PC-3 (cell line): ENCODE measurements around the gene PRKCQ. TPM values are rescaled to one million over a fixed set of nuclear protein-coding genes. Genes with fewer than 3 reads are reported as not detected.

Source experiments
- ATAC-seq: fragments of 200-7000 bp; cut with Tn5 transposase; 2 replicates; pipeline ENCODE4 v1.9.1; 2020; ENCODE audit warnings: mild to moderate bottlenecking, moderate library complexity
- BruUV-seq: library from RNA; stranded (reverse); fragments of 400-500 nt; replicated peaks from 2 replicates; lab custom pipeline; 2021; lab: Mats Ljungman, UMichigan
- CTCF ChIA-PET: fragments of 300-600 bp; sonication (Branson Sonifier 250); formaldehyde crosslinking; loops from one replicate; lab custom pipeline; 2022; ENCODE audit warnings: antibody characterized with exemption; lab: Charles Lee
- POLR2A ChIA-PET: fragments of 300-600 bp; sonication (Branson Sonifier 250); formaldehyde crosslinking; loops from one replicate; lab custom pipeline; 2022; ENCODE audit warnings: antibody characterized with exemption; ENCODE audit not compliant: unreplicated experiment; lab: Charles Lee
- DNase-seq: peaks from one replicate; pipeline ENCODE4 v3.0.0-alpha.2; 2015
- H2AFZ ChIP-seq: fragments of 300-600 bp; sonication (generic); 2 replicates; pipeline ENCODE4 v1.6.0; 2016; ENCODE audit warnings: antibody characterized with exemption, low read length
- H3F3A ChIP-seq: fragments of 300-600 bp; sonication (generic); one replicate; pipeline ENCODE4 v1.6.0; 2017; ENCODE audit warnings: antibody characterized with exemption, low read length, control low read depth, mild to moderate bottlenecking; ENCODE audit not compliant: unreplicated experiment
- H3K27ac ChIP-seq: fragments of 300-600 bp; sonication (generic); 2 replicates; pipeline ENCODE4 v1.5.1; 2016; ENCODE audit warnings: mild to moderate bottlenecking, low read length
- H3K27me3 ChIP-seq: fragments of 300-600 bp; sonication (generic); 2 replicates; pipeline ENCODE4 v1.6.1; 2016; ENCODE audit warnings: low read length, mixed read lengths
- H3K36me3 ChIP-seq: fragments of 300-600 bp; sonication (generic); 2 replicates; pipeline ENCODE4 v1.6.1; 2016; ENCODE audit warnings: low read depth, mixed run types, low read length, mixed read lengths
- H3K4me1 ChIP-seq: fragments of 300-600 bp; sonication (generic); 2 replicates; pipeline ENCODE4 v1.5.1; 2016; ENCODE audit warnings: low read length; ENCODE audit not compliant: insufficient read depth
- H3K4me2 ChIP-seq: fragments of 300-600 bp; sonication (generic); 2 replicates; pipeline ENCODE4 v1.6.0; 2016; ENCODE audit warnings: low read length
- H3K4me3 ChIP-seq: fragments of 300-600 bp; sonication (generic); 2 replicates; pipeline ENCODE4 v1.5.1; 2016; ENCODE audit warnings: mild to moderate bottlenecking, low read length, mixed read lengths
- H3K79me2 ChIP-seq: fragments of 300-600 bp; sonication (generic); 2 replicates; pipeline ENCODE4 v1.6.1; 2017; ENCODE audit warnings: low read length, mixed read lengths
- H3K9ac ChIP-seq: fragments of 300-600 bp; sonication (generic); 2 replicates; pipeline ENCODE4 v1.6.0; 2016; ENCODE audit warnings: mild to moderate bottlenecking, low read length
- H3K9me2 ChIP-seq: fragments of 300-600 bp; sonication (generic); replicated peaks from 2 replicates; pipeline ENCODE4 v1.6.1; 2016; ENCODE audit warnings: mixed run types, low read length, mixed read lengths
- H3K9me3 ChIP-seq: fragments of 300-600 bp; sonication (generic); 2 replicates; pipeline ENCODE4 v1.6.1; 2016; ENCODE audit warnings: low read length, mixed read lengths
- H4K20me1 ChIP-seq: fragments of 300-600 bp; sonication (generic); 2 replicates; pipeline ENCODE4 v1.6.1; 2016; ENCODE audit warnings: low read length, mixed read lengths
- EZH2 ChIP-seq: fragments of 300-600 bp; sonication (generic); IDR thresholded peaks from one replicate; pipeline ENCODE4 v1.6.1; 2017; ENCODE audit warnings: antibody characterized with exemption, mild to moderate bottlenecking, low read length; ENCODE audit not compliant: unreplicated experiment
- EZH2phosphoT487 ChIP-seq: fragments of 300-600 bp; sonication (generic); IDR thresholded peaks from 2 replicates; pipeline ENCODE4 v1.6.1; 2018; ENCODE audit warnings: mild to moderate bottlenecking, antibody characterized with exemption, low read length, borderline replicate concordance
- intact Hi-C: fragments of 100-400 bp; cut with micrococcal nuclease; formaldehyde crosslinking; loops from 2 replicates; pipeline ENCODE4 v1.9.0; 2023
- total RNA-seq: library from RNA; depleted of rRNA; stranded (reverse); fragments of >200 nt; gene quantifications from 2 replicates; pipeline ENCODE4 v1.2.3, GENCODE V29; 2014
- TF ChIP-seq, protein P1 (sequence below): fragments of 300-600 bp; sonication (generic); conservative IDR thresholded peaks from 2 replicates; pipeline ENCODE4 v1.5.1; 2017; ENCODE audit warnings: antibody characterized with exemption, low read depth, mild to moderate bottlenecking, low read length

The PRKCQ gene
- total RNA-seq, 1 experiment from 2014 or later, result not detected

DNA sequence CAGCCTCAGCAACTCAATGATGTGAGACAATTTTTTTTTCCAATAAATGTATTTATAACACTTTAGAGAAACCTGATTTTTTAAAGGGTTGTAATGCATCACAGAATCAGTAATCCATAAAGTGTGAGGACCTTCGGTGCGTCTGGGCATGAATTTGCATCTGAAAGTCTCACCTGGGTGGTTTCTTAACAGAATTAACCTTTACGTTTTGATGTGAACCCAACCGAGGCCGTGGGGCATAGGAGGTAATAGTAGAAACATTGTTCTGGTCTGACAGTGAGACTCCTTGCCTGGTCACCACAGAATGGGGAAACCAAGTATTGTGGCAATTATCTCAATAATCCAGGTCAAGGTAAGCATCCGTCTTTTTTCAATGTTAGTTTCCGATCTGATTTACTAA lies 114.6 kb downstream of the PRKCQ start:
- POLR2A ChIA-PET, result no interaction called here
- no peaks in the 10 kb centered on the region for H4K20me1 ChIP-seq
- H3K4me1 ChIP-seq, result no peaks in the 10 kb centered on the region
- no peaks in the 10 kb centered on the region for H3K9me2 ChIP-seq
- H3K4me3 ChIP-seq, result no peak overlapping the region
- H3F3A ChIP-seq, result no peaks in the 10 kb centered on the region
- H3K4me2 ChIP-seq, result no peak overlapping the region
- ATAC-seq (no peak), DNase-seq (no peak)
- no TSS peak for BruUV-seq
- H2AFZ ChIP-seq, result no peak overlapping the region
- H3K27ac ChIP-seq, result no peak overlapping the region
- peaks cover 31% of the 10 kb centered on the region for H3K27me3 ChIP-seq
- intact Hi-C loops, result no loop called here
- H3K36me3 ChIP-seq, result no peaks in the 10 kb centered on the region
- no peak overlapping the region for H3K9ac ChIP-seq
- no peaks in the 10 kb centered on the region for H3K79me2 ChIP-seq
- TF ChIP-seq EZH2, result no peak
- TF ChIP-seq, protein P1, sequence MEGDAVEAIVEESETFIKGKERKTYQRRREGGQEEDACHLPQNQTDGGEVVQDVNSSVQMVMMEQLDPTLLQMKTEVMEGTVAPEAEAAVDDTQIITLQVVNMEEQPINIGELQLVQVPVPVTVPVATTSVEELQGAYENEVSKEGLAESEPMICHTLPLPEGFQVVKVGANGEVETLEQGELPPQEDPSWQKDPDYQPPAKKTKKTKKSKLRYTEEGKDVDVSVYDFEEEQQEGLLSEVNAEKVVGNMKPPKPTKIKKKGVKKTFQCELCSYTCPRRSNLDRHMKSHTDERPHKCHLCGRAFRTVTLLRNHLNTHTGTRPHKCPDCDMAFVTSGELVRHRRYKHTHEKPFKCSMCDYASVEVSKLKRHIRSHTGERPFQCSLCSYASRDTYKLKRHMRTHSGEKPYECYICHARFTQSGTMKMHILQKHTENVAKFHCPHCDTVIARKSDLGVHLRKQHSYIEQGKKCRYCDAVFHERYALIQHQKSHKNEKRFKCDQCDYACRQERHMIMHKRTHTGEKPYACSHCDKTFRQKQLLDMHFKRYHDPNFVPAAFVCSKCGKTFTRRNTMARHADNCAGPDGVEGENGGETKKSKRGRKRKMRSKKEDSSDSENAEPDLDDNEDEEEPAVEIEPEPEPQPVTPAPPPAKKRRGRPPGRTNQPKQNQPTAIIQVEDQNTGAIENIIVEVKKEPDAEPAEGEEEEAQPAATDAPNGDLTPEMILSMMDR, result no peak
- no peak for TF ChIP-seq EZH2phosphoT487
- CTCF ChIA-PET, result no interaction called here
- H3K9me3 ChIP-seq, result no peaks in the 10 kb centered on the region

DNA sequence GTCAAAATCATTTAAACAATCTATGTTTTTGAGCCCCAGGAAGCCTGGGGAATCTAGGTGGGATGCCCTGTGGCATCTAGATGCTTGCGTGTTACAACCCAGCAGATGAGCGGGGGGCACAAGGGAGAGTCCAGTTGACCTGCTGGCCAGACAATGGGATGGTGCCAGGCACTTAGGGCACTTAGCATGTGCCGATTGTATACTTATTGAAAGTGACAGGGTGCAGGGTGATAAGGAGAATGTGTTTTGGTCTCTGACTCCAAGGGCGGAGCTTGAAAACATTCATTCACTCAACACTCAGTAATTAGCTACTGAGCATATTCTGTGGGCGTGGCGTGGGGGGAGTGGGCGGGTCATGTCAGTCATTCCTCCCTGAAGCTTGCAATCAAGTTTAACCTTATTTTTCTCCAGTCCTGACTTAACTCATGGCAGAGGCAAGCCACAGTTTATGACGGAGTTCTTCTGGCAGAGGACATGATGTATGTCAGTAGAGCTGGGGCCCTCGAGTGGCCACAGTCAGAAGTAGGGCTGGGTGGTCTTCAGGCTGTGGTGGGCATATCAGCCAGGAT lies 115.1 kb downstream of the PRKCQ start:
- no peak overlapping the region for H3K4me2 ChIP-seq
- no peaks in the 10 kb centered on the region for H3K36me3 ChIP-seq
- no peaks in the 10 kb centered on the region for H3F3A ChIP-seq
- intact Hi-C loops, result no loop called here
- no TSS peak for BruUV-seq
- H3K79me2 ChIP-seq, result no peaks in the 10 kb centered on the region
- DNase-seq (no peak), ATAC-seq (no peak)
- H3K9me3 ChIP-seq, result no peaks in the 10 kb centered on the region
- no peak overlapping the region for H3K27ac ChIP-seq
- H3K4me3 ChIP-seq, result no peak overlapping the region
- ChIA-PET POLR2A (no interaction called here), CTCF (no interaction called here)
- TF ChIP-seq EZH2, result no peak
- no peak for TF ChIP-seq EZH2phosphoT487
- TF ChIP-seq, protein P1, result no peak
- no peak overlapping the region for H2AFZ ChIP-seq
- no peaks in the 10 kb centered on the region for H4K20me1 ChIP-seq
- no peak overlapping the region for H3K9ac ChIP-seq
- H3K4me1 ChIP-seq, result no peaks in the 10 kb centered on the region
- H3K9me2 ChIP-seq, result no peaks in the 10 kb centered on the region
- peaks cover 31% of the 10 kb centered on the region for H3K27me3 ChIP-seq

DNA sequence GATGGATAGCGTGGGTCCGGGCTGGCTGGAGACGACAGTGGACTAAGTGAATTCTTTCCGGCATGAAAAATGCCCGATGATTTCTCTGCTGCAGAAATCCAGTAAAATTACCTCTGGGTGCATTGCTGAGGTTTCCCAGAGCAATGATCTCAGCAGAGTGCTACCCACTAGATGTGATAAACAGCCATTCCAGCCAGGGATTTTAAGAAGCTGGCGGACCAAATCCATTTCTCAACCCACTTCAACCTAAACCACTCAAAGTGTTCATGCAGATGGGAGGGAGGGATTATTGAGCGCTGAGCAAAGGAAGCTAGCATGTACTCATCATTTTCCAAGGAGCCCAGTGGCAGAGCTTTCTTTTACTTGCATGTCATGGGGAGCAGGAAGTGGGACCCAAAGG lies 116.7 kb downstream of the PRKCQ start:
- intact Hi-C loops, result no loop called here
- no peaks in the 10 kb centered on the region for H3K4me1 ChIP-seq
- BruUV-seq, result no TSS peak
- H4K20me1 ChIP-seq, result no peaks in the 10 kb centered on the region
- no peak overlapping the region for H3K4me3 ChIP-seq
- ATAC-seq, result no peak
- H3K9me3 ChIP-seq, result no peaks in the 10 kb centered on the region
- TF ChIP-seq, protein P1, result no peak
- TF ChIP-seq EZH2, result no peak
- TF ChIP-seq EZH2phosphoT487, result no peak
- no peaks in the 10 kb centered on the region for H3F3A ChIP-seq
- no peak overlapping the region for H2AFZ ChIP-seq
- DNase-seq, result no peak
- no peak overlapping the region for H3K4me2 ChIP-seq
- no peak overlapping the region for H3K27ac ChIP-seq
- ChIA-PET POLR2A (interaction anchor here (0.7 kb wide), 1 partner anchor 180 kb away, joined by 3 read pairs; no protein-coding TSS in a partner anchor), CTCF (no interaction called here)
- H3K9me2 ChIP-seq, result no peaks in the 10 kb centered on the region
- H3K27me3 ChIP-seq, result peaks cover 28% of the 10 kb centered on the region
- H3K36me3 ChIP-seq, result no peaks in the 10 kb centered on the region
- no peaks in the 10 kb centered on the region for H3K79me2 ChIP-seq
- H3K9ac ChIP-seq, result no peak overlapping the region
